Kidney epithelial cell (primary cell): ENCODE data around the gene POLN. TPM values are rescaled to one million over a fixed set of nuclear protein-coding genes. Genes with fewer than 3 reads are reported as not detected.

ENCODE experiments used
- DNase-seq: peaks from one replicate; pipeline ENCODE4 v3.0.0-alpha.2; 2010; ENCODE audit warnings: low read depth
- H3K27me3 ChIP-seq: 2 replicates; pipeline ENCODE4 v1.6.0; 2011; ENCODE audit warnings: low read length; ENCODE audit not compliant: control insufficient read depth, insufficient read depth
- H3K36me3 ChIP-seq: 2 replicates; pipeline ENCODE4 v1.5.1; 2011; ENCODE audit warnings: low read length; ENCODE audit not compliant: control insufficient read depth, insufficient read depth
- H3K4me3 ChIP-seq: 2 replicates; pipeline ENCODE4 v1.5.1; 2011; ENCODE audit warnings: low read depth, mild to moderate bottlenecking, control low read depth, low read length
- total RNA-seq: library from RNA; depleted of rRNA; stranded (reverse); fragments of >200 nt; gene quantifications from 2 replicates; pipeline ENCODE4 v1.2.3, GENCODE V29; 2015
- TF ChIP-seq, protein P1 (sequence below): IDR thresholded peaks from 2 replicates; pipeline ENCODE4 v1.5.1; 2011; ENCODE audit warnings: mild to moderate bottlenecking, moderate library complexity, low read length, control low read depth, inconsistent platforms; ENCODE audit not compliant: insufficient read depth, poor library complexity, severe bottlenecking

POLN gene
- total RNA-seq, 1 donor from 2014 or later = 0.38 TPM

DNA sequence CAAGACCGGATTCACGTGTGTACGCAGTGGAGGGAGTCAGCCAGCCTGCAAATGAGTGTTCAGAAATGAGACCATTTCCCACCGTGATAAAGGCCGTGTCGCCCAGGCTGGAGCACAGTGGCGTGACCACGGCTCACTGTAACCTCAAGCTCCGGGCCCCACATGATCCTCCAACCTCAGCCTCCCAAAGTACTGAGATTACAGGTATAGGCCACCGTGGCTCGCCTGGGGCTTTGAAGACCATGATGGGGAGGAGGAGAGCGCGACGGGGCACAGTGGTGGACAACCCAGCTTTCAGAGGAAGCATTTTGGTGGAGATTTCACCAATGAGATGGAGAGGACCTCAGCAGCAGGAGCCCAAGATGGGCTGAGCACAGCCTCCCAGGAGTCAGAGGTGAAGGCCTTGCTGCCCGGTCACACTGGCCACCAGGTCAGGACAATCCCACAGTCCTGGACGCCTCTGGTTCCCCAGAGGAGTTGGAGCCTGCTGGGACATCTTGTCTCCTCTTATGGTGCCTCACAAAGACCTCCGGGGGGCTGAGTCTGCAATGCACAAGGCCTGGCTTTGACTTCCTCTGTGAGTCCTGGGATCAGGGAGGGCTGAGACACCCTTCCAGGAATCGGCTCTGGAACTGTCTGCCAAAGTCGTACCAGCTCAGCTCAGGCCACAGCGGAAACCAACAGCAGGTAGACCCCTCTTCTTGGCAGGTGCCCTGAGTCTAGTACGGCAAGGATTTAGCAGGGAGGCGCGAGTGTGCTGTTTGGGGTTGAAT, 42.4 kb upstream of the POLN start:
- no peak for DNase-seq
- no peaks in the 10 kb centered on the region for H3K36me3 ChIP-seq
- no peak overlapping the region for H3K4me3 ChIP-seq
- H3K27me3 ChIP-seq = peaks cover 3% of the 10 kb centered on the region
- TF ChIP-seq, protein P1, sequence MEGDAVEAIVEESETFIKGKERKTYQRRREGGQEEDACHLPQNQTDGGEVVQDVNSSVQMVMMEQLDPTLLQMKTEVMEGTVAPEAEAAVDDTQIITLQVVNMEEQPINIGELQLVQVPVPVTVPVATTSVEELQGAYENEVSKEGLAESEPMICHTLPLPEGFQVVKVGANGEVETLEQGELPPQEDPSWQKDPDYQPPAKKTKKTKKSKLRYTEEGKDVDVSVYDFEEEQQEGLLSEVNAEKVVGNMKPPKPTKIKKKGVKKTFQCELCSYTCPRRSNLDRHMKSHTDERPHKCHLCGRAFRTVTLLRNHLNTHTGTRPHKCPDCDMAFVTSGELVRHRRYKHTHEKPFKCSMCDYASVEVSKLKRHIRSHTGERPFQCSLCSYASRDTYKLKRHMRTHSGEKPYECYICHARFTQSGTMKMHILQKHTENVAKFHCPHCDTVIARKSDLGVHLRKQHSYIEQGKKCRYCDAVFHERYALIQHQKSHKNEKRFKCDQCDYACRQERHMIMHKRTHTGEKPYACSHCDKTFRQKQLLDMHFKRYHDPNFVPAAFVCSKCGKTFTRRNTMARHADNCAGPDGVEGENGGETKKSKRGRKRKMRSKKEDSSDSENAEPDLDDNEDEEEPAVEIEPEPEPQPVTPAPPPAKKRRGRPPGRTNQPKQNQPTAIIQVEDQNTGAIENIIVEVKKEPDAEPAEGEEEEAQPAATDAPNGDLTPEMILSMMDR = no peak

DNA sequence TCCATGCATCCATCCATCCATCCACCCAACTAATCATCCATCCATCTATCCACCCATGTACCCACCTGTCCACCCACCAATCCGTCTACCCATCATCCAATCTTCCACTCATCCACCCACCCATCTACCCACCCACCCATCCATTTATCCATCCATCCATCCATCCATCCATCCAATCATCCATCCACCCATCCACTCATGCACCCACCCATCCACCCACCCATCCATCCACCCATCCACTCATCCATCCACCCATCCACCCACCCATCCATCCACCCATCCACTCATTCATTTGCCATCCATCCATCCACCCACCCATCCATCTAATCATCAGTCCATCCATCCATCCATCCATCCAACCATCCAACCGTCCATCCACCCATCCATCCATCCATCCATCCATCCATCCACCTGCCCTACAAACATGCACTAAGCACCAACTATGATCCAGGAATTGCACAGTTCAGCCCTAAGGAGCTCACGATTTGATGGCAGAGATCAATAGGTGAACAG, 41.3 kb upstream of the POLN start:
- Histone ChIP-seq H3K4me3 (no peak overlapping the region), H3K36me3 (no peaks in the 10 kb centered on the region), H3K27me3 (peaks cover 3% of the 10 kb centered on the region)
- TF ChIP-seq, protein P1 = no peak
- DNase-seq = no peak

DNA sequence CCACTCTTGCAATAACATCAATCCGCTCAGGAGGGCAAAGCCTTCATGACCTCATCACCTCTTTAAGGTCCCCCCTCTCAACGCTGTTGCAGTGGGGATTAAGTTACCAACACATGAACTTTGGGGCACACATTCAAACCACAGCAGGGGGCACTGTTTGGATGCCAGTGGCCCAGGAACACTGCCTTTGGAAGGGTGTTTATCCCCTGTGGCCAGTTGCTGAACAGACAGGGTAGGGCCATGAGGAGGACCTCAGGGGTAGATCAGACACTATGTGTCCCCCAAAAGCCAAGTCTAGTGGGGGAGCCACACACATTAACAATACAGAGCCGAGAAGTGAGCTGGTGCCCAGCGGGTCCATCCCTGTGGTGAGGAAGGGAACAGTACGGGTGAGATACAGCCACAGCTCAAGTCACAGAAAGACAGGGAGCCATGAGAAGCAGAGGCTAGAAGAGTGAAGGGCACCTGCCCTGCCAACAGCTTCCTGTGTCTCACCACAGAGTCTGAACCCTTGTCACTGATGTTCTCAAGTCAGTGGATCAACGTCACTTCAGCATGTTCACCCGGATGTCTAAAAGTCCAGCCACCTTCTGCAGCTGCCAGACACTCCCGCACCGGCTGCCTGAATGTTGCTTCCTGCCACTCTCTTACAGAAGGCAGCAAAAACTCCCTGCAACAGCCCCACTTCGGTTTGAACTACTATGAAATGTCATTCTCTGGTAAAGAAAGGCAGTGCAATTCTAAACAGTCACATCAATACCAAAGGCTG, 39.8 kb upstream of the POLN start:
- no peak for DNase-seq
- Histone ChIP-seq H3K36me3 (no peaks in the 10 kb centered on the region), H3K27me3 (no peaks in the 10 kb centered on the region), H3K4me3 (no peak overlapping the region)
- TF ChIP-seq, protein P1 = peak; percentile 2

DNA sequence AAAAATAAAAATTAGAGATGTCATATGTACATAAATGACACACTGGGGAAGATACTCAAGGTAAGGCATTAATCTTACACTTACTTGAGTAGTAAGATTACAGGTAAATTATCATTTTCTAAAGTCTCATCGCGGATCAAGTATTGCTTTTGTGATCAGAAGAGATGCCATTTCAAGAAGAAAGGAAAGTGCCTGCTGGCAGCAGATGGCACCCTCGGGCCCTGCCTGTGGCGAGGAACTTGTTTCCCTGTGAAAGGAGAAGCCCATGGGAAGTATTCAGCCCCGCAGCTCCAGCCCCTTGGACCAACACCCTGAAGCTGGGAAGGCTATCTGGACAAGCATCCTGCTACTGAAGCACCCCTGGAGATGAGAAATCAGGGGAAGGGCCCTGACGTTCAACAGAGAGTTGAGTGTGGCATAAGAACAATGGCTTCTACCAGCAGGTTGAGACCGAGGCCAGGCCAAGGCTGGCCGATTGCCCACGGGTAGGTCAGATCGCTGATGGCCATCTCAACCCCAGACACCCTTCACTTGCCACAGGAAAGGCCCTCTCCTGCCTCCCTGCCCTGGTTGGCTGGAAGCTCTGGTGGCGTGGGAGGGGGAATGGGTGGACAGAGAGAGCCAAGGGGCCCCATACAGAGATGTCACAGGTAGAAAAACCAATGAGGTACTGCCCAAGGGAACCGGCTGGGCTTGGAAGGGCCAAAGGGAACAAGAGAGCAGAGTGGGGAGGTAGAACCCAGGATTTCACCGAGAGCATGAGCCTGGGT, 38.8 kb upstream of the POLN start:
- Histone ChIP-seq H3K4me3 (no peak overlapping the region), H3K27me3 (no peaks in the 10 kb centered on the region), H3K36me3 (no peaks in the 10 kb centered on the region)
- TF ChIP-seq, protein P1 = no peak
- no peak for DNase-seq

DNA sequence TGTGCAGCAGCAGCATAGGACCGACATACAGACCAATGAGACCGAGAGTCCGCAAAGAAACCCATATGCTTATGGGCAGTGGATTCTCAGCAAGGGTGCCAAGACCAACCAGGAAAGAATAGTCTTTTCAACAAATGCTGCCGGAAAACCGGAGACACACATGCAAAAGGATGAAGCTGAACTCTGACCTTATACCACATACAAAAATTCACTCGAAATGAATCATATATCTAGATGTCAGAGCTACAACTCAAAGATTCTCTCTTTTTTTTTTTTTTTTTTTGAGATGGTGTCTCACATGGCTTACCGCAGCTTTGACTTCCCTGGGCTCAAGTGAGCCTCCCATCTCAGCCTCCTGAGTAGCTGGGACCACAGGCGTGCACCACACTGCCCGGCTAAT, 36.0 kb upstream of the POLN start:
- Histone ChIP-seq H3K4me3 (no peak overlapping the region), H3K27me3 (peaks cover 5% of the 10 kb centered on the region), H3K36me3 (no peaks in the 10 kb centered on the region)
- TF ChIP-seq, protein P1 = no peak
- no peak for DNase-seq
